Epithelial cell of prostate (primary cell): ENCODE data around the gene FUT4.
A peak's percentile ranks its signal among the peaks of the same experiment; 100 is the strongest.
"Not testable (repeated sequence)": the region's sequence is repeated elsewhere in the genome, so short reads cannot be mapped to it uniquely, and the experiment has no call there.

Source experiments
- DNase-seq: peaks from one replicate; pipeline ENCODE4 v3.0.0-alpha.2; 2011; ENCODE audit warnings: low read depth, low spot score
- H3K27ac ChIP-seq: fragments of 450-650 bp; 2 replicates; pipeline ENCODE4 v1.5.1; 2017; ENCODE audit warnings: mild to moderate bottlenecking

The FUT4 gene

GRCh38 chr11:94543695-94544645 is at the start of gene FUT4:
Gene FUT4, plus strand, starts transcription at chr11:94543921. Its CDS starts 213 bp downstream, at chr11:94544134.
- no peak for DNase-seq
- peak within 1 kb of the TSS; percentile 78 for H3K27ac ChIP-seq

- DNase-seq: no peak
- peak overlapping the region; percentile 50 for H3K27ac ChIP-seq
These were observed 49.5 kb upstream of the FUT4 start for GRCh38 chr11:94494126-94494680.

- no peak overlapping the region for H3K27ac ChIP-seq
- DNase-seq: no peak
These were observed 43.5 kb upstream of the FUT4 start for GRCh38 chr11:94500181-94500580.

- DNase-seq: no peak
- no peak overlapping the region for H3K27ac ChIP-seq
These were observed 42.2 kb upstream of the FUT4 start for GRCh38 chr11:94501522-94501921.

GRCh38 chr11:94504689-94505293 is 38.9 kb upstream of the FUT4 start:
- DNase-seq: no peak
- no peak overlapping the region for H3K27ac ChIP-seq

GRCh38 chr11:94506513-94506912 is 37.2 kb upstream of the FUT4 start:
- not testable (repeated sequence) for DNase-seq

GRCh38 chr11:94507485-94507884 is 36.2 kb upstream of the FUT4 start:
- H3K27ac ChIP-seq: no peak overlapping the region
- DNase-seq: peak; percentile 33

More at GRCh38 chr11:94506513-94506912, 37.2 kb upstream of the FUT4 start:
- not testable (repeated sequence) for H3K27ac ChIP-seq

GRCh38 chr11:94511932-94512781 is 31.6 kb upstream of the FUT4 start, which contains the start of gene C11orf97:
Gene C11orf97, plus strand, starts transcription at chr11:94512461. Its CDS starts 68 bp downstream, at chr11:94512529.
- no peak for DNase-seq
- H3K27ac ChIP-seq: no peak within 1 kb of the TSS

- no peak for DNase-seq
- H3K27ac ChIP-seq: no peak overlapping the region
These were observed 30.6 kb upstream of the FUT4 start for GRCh38 chr11:94513091-94513490.

GRCh38 chr11:94515398-94515797 is 28.3 kb upstream of the FUT4 start:
- H3K27ac ChIP-seq: no peak overlapping the region

GRCh38 chr11:94516725-94517124 is 27.0 kb upstream of the FUT4 start:
- no peak overlapping the region for H3K27ac ChIP-seq
- no peak for DNase-seq

More at GRCh38 chr11:94515398-94515797, 28.3 kb upstream of the FUT4 start:
- no peak for DNase-seq

- no peak overlapping the region for H3K27ac ChIP-seq
- no peak for DNase-seq
These were observed 25.4 kb upstream of the FUT4 start for GRCh38 chr11:94518300-94518699.

- no peak for DNase-seq
- H3K27ac ChIP-seq: no peak overlapping the region
These were observed 24.1 kb upstream of the FUT4 start for GRCh38 chr11:94519478-94520084.

- no peak overlapping the region for H3K27ac ChIP-seq
- DNase-seq: no peak
These were observed 22.0 kb upstream of the FUT4 start for GRCh38 chr11:94521684-94522083.

GRCh38 chr11:94524341-94524740 is 19.4 kb upstream of the FUT4 start:
- H3K27ac ChIP-seq: no peak overlapping the region
- no peak for DNase-seq

- H3K27ac ChIP-seq: no peak overlapping the region
- no peak for DNase-seq
These were observed 18.0 kb upstream of the FUT4 start for GRCh38 chr11:94525546-94526324.

GRCh38 chr11:94526645-94527438 is 16.9 kb upstream of the FUT4 start:
- no peak overlapping the region for H3K27ac ChIP-seq
- no peak for DNase-seq

GRCh38 chr11:94528551-94528950 is 15.2 kb upstream of the FUT4 start:
- DNase-seq: no peak
- no peak overlapping the region for H3K27ac ChIP-seq
